Activated effector memory CD4-positive, alpha-beta T cell treated with Interleukin-2 at 50 U/mL for 16 hours (primary cell): ENCODE measurements around the gene RHOBTB1.
"Not testable (repeated sequence)": the region's sequence is repeated elsewhere in the genome, so short reads cannot be mapped to it uniquely, and the experiment has no call there.

Experiments used
- DNase-seq: peaks from one replicate; pipeline ENCODE4 v3.0.0-alpha.2; 2020

Gene RHOBTB1

GRCh38 chr10:60853637-60854036 lies 90.3 kb downstream of the RHOBTB1 start:
- no peak for DNase-seq

DNA sequence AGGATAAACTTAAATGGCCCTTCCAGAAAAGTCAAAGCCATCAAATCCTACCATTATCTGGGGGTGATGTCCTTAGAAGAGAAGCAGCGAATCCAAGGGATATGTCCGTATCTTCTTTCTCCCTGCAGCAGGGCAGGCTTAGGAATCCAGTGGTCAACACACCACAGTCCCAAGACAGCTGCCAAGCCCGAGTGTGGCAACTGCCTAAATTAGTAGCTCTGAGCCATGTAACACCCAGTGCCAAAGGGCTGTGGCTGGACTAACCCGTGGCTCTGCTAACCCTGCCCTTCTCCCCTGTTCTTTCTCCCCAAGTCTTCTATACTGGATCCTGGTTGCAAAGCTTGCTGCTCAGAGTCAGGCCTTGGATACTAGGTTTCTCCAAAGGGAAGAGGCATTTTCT lies 90.9 kb downstream of the RHOBTB1 start:
- DNase-seq: no peak

DNA sequence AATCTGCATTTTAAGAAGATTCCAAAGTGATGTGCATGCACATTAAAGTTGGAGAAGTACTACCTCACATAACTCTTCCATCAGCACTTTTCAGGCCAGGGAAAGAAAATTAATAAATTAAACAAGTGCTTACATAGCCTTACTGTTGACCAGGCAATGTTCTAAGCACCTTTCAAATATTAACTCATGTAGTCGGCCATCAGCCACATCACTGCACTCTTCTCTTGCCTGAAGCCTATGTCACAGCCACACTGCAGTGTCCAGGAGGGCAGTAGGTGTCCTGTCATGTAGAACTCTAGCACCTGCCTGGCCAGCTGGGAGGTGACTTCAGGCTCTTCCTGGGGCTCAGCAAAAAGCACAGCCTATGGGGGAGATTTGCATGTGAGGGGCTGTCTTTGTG lies 94.2 kb downstream of the RHOBTB1 start:
- DNase-seq: no peak

DNA sequence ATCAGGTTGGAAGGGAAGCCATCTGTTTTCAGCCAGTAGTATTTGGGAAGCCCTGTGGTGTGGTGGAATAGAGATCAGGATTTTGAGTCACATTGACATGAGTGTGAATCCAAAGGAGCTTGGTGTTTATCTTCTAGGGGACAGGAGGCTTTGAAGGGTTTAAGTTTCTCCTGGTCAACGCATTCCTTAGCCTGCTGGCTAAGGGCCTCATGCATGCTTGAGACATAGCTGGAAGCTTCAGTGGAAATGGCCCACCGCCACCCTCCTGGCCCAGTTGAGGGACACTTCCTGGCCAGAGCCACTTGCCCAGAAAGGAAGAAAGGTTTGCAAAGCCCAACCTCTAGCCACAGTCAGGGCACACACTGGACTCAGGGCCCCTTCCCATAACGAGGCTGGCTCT lies 94.8 kb downstream of the RHOBTB1 start:
- no peak for DNase-seq

- DNase-seq: no peak
These were observed 95.3 kb downstream of the RHOBTB1 start for GRCh38 chr10:60848680-60849079.

DNA sequence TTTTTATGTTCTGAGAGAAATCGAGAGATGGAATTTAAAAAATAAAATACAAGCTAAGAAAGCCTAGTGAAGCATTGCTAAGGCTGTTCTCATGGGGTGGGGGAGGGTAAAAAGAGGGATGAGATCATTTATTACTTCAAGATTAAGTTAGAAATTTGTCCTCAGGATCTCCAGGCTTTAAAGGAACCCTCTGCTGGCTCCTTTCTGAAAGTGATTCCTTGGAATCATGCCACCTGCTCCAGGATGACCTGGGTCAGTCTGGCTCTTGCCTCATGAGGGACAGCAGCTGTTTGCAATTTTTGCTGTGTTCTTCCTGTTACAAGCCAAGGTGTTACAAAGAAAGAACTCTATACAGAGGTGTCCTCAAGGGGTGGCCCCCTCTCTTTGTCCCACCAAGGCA lies 95.9 kb downstream of the RHOBTB1 start:
- DNase-seq: no peak

DNA sequence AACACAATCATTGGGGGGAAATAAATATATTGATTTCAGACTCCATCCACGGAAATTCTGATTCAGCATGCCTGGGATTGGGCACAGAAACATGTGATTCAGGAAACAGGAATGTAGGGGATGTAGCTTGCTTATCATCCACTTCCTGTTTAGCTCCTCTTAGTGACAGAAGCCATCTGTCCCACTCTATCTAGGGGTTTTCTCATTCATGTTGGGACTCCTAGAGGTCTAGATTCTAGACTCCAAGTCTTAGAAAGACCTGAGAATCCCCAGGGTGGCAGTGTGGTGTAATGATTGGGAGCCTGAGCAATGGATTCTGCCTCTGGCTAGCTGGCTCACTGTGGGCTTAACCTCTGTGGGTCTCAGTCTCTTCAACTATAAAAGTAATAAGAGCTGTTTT lies 97.8 kb downstream of the RHOBTB1 start:
- DNase-seq: no peak

DNA sequence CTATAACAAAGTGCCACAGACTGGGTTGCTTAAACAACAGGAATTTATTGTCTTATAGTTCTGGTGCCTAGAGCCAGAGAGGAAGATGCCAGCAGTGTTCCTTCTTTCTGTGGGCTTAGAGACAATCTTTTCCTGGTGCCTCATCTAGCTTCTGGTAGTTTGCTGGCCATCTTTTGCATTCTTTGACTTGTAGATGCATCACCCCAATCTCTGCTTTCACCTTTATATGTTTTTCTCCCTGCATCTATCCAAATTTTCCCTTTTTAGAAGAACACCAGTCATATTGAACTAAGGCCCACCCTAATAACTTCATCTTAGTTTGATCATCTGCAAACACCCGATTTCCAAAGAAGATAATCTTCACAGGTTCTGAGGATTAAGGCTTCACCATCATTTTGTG lies 98.9 kb downstream of the RHOBTB1 start:
- no peak for DNase-seq

DNA sequence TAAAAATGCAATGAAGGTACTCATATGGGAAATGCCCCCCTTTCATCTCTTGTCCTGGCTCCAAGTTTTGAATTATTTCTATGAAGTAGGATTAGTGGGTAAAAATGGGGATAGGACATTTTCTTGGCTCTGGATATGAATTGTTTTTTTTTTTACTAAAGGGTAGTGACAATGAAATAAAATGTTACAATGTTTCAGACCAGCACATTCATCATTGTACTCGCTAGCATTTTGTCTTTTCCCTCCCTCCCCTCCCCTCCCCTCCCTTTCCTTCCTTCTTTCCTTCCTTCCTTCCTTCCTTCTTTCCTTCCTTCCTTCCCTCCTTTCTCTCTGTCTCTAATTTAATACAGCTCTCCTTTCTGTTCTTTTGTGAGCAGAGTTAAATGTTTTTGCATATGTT lies 101.3 kb downstream of the RHOBTB1 start:
- DNase-seq: no peak

- not testable (repeated sequence) for DNase-seq
These were observed 102.8 kb downstream of the RHOBTB1 start for GRCh38 chr10:60841227-60841626.

GRCh38 chr10:60835049-60835448 lies 108.9 kb downstream of the RHOBTB1 start:
- no peak for DNase-seq

DNA sequence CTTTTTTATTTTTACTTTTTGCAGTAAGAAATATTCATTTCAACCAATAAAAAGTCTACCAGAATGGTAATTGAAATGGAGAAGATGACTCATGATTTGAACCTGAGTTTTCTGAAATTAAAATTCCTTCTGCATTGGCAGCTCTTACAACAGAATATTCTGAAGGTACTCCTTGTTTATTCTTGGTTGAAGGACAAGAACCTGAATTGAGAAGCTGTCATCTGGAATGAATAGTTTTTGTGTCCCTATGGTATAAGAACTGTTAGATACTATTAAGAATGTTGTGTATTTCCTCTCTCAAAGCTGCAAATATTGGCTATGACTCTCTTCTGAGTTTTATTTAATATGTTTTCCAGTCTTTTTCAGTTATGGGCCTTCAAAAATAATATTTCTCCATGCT lies 109.6 kb downstream of the RHOBTB1 start:
- no peak for DNase-seq

- not testable (repeated sequence) for DNase-seq
These were observed 111.8 kb downstream of the RHOBTB1 start for GRCh38 chr10:60832136-60832535.

GRCh38 chr10:60828489-60828852 lies 115.5 kb downstream of the RHOBTB1 start:
- no peak for DNase-seq

DNA sequence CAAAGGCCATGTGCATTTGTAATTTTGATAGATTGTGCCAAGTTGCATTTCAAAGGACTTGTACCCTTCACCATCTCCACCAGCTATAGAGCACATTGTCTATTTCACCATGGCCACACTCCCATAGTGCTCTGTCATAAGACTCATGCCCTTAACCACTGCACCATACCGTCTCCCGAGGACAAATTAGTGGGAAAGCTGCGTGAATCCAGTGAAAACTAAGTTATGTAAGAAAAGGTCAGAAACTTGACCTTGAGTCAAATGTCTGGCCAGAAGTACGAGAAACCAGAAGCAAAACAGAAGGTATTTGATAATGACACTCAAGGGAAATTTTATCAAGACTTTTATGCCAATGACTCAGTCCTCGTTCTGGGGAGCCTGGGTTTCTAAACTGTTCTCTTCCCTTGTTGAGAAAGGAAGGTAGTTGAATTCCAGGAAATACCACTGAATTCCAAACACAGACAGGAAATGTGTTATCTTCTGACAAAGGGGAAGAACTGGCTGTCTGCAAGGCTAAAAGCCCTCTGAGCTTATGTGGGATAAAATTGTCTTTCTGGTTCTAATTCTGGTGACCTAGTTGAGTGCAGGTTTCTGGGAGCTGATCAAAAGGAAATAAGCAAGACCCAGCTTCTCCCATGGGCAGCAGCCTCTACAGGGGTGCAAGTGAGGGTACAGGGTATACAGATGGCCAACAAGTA lies 116.0 kb downstream of the RHOBTB1 start:
- DNase-seq: no peak

- no peak for DNase-seq
These were observed 118.5 kb downstream of the RHOBTB1 start for GRCh38 chr10:60825520-60825919.

GRCh38 chr10:60823324-60823723 lies 120.7 kb downstream of the RHOBTB1 start:
- no peak for DNase-seq

DNA sequence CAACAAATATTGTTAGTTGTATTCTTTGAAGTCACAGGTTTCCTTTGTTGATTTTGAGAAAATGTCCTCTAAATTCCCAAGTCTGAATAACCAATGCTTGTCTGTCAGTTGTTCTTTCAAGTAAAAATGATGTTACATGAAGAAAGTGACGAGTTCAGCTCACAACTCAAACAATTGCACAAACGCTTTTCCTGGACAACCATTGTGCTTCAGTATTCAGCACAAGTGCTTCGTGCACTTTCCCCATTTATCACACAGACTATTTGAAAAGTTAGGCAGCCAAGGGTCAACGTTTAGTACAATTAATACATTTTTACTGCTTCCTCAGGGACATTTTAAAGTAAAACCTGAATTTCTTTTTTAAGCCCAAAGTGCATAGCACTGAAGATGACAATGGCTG lies 121.2 kb downstream of the RHOBTB1 start:
- DNase-seq: no peak

GRCh38 chr10:60821656-60822055 lies 122.3 kb downstream of the RHOBTB1 start:
- no peak for DNase-seq

GRCh38 chr10:60820093-60820754 lies 123.8 kb downstream of the RHOBTB1 start:
- DNase-seq: no peak
